K562 (cell line): ENCODE data around the gene PET100. TPM values are rescaled to one million over a fixed set of nuclear protein-coding genes. Genes with fewer than 3 reads are reported as not detected.

Experiments used
- CBX1 ChIP-seq: sonication (generic); IDR thresholded peaks from 2 replicates; pipeline ENCODE4 v1.6.1; 2016; ENCODE audit warnings: antibody characterized with exemption, low read depth, mild to moderate bottlenecking
- FOXJ3 ChIP-seq: sonication (generic); formaldehyde crosslinking; IDR thresholded peaks from 2 replicates; pipeline ENCODE4 v1.4.0; 2020; ENCODE audit warnings: mild to moderate bottlenecking, missing genetic modification reagents
- KAT7 ChIP-seq: sonication (generic); formaldehyde crosslinking; IDR thresholded peaks from 2 replicates; pipeline ENCODE4 v1.8.0; 2022; ENCODE audit warnings: missing genetic modification reagents, mild to moderate bottlenecking, borderline replicate concordance
- NR3C1 ChIP-seq: sonication (generic); formaldehyde crosslinking; IDR thresholded peaks from 2 replicates; pipeline ENCODE4 v1.8.1; 2022; ENCODE audit warnings: missing genetic modification reagents
- PHF8 ChIP-seq: fragments of 200-600 bp; sonication (generic); IDR thresholded peaks from 2 replicates; pipeline ENCODE4 v1.6.1; 2012; ENCODE audit warnings: mixed run types, mild to moderate bottlenecking, inconsistent platforms, low read length, moderate library complexity, borderline replicate concordance
- POLR2G ChIP-seq: fragments of 200-400 bp; formaldehyde crosslinking; IDR thresholded peaks from 2 replicates; pipeline ENCODE4 v1.6.1; 2017; ENCODE audit warnings: low read depth, mild to moderate bottlenecking, antibody characterized with exemption, low read length, moderate library complexity
- POLR2H ChIP-seq: IDR thresholded peaks from 2 replicates; pipeline ENCODE4 v1.6.1; 2016; ENCODE audit warnings: missing genetic modification characterization, low read depth, mild to moderate bottlenecking, control low read depth, missing compliant biosample characterization, moderate library complexity
- POU5F1 ChIP-seq: fragments of 150-350 bp; IDR thresholded peaks from 2 replicates; pipeline ENCODE4 v1.6.1; 2014; ENCODE audit warnings: borderline replicate concordance, low read length, low read depth, mild to moderate bottlenecking; ENCODE audit not compliant: partially characterized antibody
- RNF2 ChIP-seq: sonication (generic); IDR thresholded peaks from 2 replicates; pipeline ENCODE4 v1.6.1; 2016
- SNRNP70 ChIP-seq: fragments of 200-400 bp; formaldehyde crosslinking; optimal IDR thresholded peaks from 2 replicates; pipeline ENCODE3; 2017; ENCODE audit warnings: low read depth, low read length
- TAF1 ChIP-seq: IDR thresholded peaks from 2 replicates; pipeline ENCODE4 v1.6.1; 2011; ENCODE audit warnings: mild to moderate bottlenecking, low read length, moderate library complexity; ENCODE audit not compliant: insufficient read depth, control insufficient read depth, severe bottlenecking; ENCODE audit errors: extremely low read depth
- TEAD4 ChIP-seq, 2 experiments: sonication (generic) in 1 of 2; formaldehyde crosslinking in 1 of 2; IDR thresholded peaks; 2 replicates each; pipeline versions ENCODE4 v1.6.1 to v1.8.0; 2012 to 2022; ENCODE audit warnings: borderline replicate concordance in 1 of 2, inconsistent platforms in 1 of 2, low read length in 1 of 2, mild to moderate bottlenecking in 1 of 2, missing genetic modification reagents in 1 of 2
- ZBTB5 ChIP-seq: fragments of 450-650 bp; IDR thresholded peaks from 2 replicates; pipeline ENCODE4 v1.6.1; 2017; ENCODE audit warnings: antibody characterized with exemption
- ZNF165 ChIP-seq: fragments of 250-450 bp; sonication (Bioruptor Pico); IDR thresholded peaks from 2 replicates; pipeline ENCODE4 v1.4.0; 2020; ENCODE audit warnings: borderline replicate concordance
- ZNF507 ChIP-seq: conservative IDR thresholded peaks from 2 replicates; pipeline ENCODE4 v1.6.1; 2017; ENCODE audit warnings: missing genetic modification characterization, missing compliant biosample characterization
- polyA plus RNA-seq, 8 experiments: library from polyadenylated mRNA; depleted of rRNA in 4 of 8; stranded (reverse) in 5 of 8; unstranded in 3 of 8; fragments of >200 nt; fragmentation: Nextera tagmentation in 2 of 8; fragmentation: Illumina TruSeq in 1 of 8; extraction: Ambion mirVana in 2 of 8; extraction: Trizol in 1 of 8; gene quantifications; 2 replicates each; pipeline versions ENCODE4 v1.2.1 to v1.2.3, GENCODE V29; 2011 to 2014; ENCODE audit warnings: inconsistent platforms in 1 of 8, missing spikeins in 1 of 8
- total RNA-seq, 7 experiments: library from RNA; depleted of rRNA in 6 of 7; stranded (reverse); fragments of >200 nt in 6 of 7; fragmentation: Illumina TruSeq in 2 of 7; extraction: Trizol in 2 of 7; gene quantifications; 2 replicates each; pipeline versions ENCODE4 v1.2.1 to v1.2.3, GENCODE V29; 2011 to 2021; ENCODE audit warnings: low replicate concordance in 1 of 7
- TF ChIP-seq, protein P1 (sequence below): IDR thresholded peaks from 3 replicates; pipeline ENCODE4 v1.6.1; 2011; ENCODE audit warnings: borderline replicate concordance, mild to moderate bottlenecking, moderate library complexity; ENCODE audit not compliant: insufficient read length; ENCODE audit errors: extremely low read depth
- TF ChIP-seq, protein P2 (sequence below): fragments of 450-650 bp; IDR thresholded peaks from 2 replicates; pipeline ENCODE4 v1.6.1; 2016; ENCODE audit warnings: borderline replicate concordance

PET100 gene
- total and polyA plus RNA-seq, 9 of the 15 experiments (the other 6 are each of a cell fraction or from before 2014, with no cell fraction given) = 62.3 to 351 (median 98.3) TPM

DNA sequence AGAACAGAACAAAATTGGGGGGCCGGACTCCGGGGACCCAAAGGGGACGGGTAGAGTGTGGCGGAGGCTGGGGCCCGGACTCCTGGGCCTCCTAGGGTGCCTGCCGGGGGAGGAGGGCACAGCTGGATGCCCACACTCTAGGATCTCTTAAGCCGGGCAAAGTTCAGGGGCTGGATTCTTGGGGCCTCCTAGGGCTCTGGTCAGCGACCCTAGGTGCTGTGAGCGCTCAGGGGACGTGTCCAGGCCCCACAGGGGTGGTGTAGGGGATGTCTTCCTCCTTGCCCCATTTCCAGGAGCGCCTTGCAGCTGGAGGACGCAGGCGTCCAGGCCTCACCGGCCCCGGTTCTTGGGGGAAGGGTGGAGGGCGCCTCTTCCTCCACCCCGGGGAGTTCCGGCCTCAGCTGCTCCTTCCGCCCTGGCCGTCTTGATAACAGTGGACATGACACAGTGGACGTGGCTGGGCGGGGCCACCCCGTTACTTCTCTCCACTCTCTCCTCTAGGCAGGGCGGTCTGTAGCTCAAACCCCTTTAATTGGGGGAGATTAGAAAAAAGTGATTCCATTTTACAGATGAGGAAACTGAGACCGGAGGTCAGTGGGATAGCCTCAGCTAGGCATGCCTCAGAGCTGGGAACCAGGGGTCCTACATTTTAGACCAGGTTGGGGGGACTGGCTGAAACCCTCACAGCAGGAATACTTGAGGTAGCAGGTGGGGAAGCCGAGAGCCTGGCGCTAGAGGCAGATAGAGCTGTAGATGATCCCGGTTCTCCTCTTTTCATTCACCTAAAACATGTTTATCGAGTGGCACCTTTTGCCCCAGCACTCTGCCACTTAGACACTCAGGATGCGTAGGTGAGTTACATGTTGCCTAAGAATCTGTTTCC is 8.0 kb downstream of the PET100 start (continued):
- TF ChIP-seq ZBTB5 = no peak
- TF ChIP-seq CBX1 = no peak
- TF ChIP-seq NR3C1 (CRISPR knock-in tag) = no peak
- peak; percentile 60 for TF ChIP-seq TAF1
- no peak for TF ChIP-seq SNRNP70
- TF ChIP-seq KAT7 (CRISPR knock-in tag) = no peak
- no peak for TF ChIP-seq FOXJ3 (CRISPR knock-in tag)
- TF ChIP-seq TEAD4 (IDR thresholded peaks at IDR 0.05; ENCODE audit: low read length) = no peak
- TF ChIP-seq TEAD4 (CRISPR knock-in tag; IDR thresholded peaks at IDR 0.05; ENCODE audit: borderline replicate concordance) = no peak
- TF ChIP-seq, protein P1, sequence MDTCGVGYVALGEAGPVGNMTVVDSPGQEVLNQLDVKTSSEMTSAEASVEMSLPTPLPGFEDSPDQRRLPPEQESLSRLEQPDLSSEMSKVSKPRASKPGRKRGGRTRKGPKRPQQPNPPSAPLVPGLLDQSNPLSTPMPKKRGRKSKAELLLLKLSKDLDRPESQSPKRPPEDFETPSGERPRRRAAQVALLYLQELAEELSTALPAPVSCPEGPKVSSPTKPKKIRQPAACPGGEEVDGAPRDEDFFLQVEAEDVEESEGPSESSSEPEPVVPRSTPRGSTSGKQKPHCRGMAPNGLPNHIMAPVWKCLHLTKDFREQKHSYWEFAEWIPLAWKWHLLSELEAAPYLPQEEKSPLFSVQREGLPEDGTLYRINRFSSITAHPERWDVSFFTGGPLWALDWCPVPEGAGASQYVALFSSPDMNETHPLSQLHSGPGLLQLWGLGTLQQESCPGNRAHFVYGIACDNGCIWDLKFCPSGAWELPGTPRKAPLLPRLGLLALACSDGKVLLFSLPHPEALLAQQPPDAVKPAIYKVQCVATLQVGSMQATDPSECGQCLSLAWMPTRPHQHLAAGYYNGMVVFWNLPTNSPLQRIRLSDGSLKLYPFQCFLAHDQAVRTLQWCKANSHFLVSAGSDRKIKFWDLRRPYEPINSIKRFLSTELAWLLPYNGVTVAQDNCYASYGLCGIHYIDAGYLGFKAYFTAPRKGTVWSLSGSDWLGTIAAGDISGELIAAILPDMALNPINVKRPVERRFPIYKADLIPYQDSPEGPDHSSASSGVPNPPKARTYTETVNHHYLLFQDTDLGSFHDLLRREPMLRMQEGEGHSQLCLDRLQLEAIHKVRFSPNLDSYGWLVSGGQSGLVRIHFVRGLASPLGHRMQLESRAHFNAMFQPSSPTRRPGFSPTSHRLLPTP = no peak
- TF ChIP-seq RNF2 = no peak
- TF ChIP-seq, protein P2, sequence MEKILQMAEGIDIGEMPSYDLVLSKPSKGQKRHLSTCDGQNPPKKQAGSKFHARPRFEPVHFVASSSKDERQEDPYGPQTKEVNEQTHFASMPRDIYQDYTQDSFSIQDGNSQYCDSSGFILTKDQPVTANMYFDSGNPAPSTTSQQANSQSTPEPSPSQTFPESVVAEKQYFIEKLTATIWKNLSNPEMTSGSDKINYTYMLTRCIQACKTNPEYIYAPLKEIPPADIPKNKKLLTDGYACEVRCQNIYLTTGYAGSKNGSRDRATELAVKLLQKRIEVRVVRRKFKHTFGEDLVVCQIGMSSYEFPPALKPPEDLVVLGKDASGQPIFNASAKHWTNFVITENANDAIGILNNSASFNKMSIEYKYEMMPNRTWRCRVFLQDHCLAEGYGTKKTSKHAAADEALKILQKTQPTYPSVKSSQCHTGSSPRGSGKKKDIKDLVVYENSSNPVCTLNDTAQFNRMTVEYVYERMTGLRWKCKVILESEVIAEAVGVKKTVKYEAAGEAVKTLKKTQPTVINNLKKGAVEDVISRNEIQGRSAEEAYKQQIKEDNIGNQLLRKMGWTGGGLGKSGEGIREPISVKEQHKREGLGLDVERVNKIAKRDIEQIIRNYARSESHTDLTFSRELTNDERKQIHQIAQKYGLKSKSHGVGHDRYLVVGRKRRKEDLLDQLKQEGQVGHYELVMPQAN = no peak
- peak; percentile 65 for TF ChIP-seq PHF8
- no peak for TF ChIP-seq POU5F1
- TF ChIP-seq ZNF507 = no peak
- TF ChIP-seq POLR2G = peak; percentile 82
- TF ChIP-seq ZNF165 = no peak
- TF ChIP-seq POLR2H (tag) = peak; percentile 58; the same call in 1 of the 2 replicates
